ENCODE measurements around the gene COQ2. TPM values are rescaled to one million over a fixed set of nuclear protein-coding genes. Genes with fewer than 3 reads are reported as not detected.
A peak's percentile ranks its signal among the peaks of the same experiment; 100 is the strongest.

The COQ2 gene
- 10 to 100 TPM in 4 of 6 experiments, 1 to 10 TPM in 2; 6.9 to 15.5 (median 10.6) TPM for total RNA-seq
- long read RNA-seq, partial matches to known transcripts: 1 of 3 reads
- long read RNA-seq, other reads (novel, unspliced or antisense): 1 of 3 reads

- Histone ChIP-seq H3K27me3 (no peaks in the 10 kb centered on the region), H3K36me3 (no peaks in the 10 kb centered on the region), H3K27ac (peak within 1 kb of the TSS; percentile 96 to 99 (median 96)), H3K9me3 (no peaks in the 10 kb centered on the region), H3K4me3 (peak within 1 kb of the TSS; percentile 61 to 81 (median 69)), H3K4me1 (peaks cover 0 to 7% (median 2%) of the 10 kb centered on the region in 4 donors)
- ATAC-seq (peak; percentile 93 to 95 (median 95)), DNase-seq (peak; percentile 97)
- intact Hi-C loops (cut with DNase I): no loop called here
- TF ChIP-seq POLR2A (IDR thresholded peaks at IDR 0.05) (peak; percentile 85), CTCF (IDR thresholded peaks at IDR 0.05) (peak; percentile 27 to 47 (median 43))
- 0% methylated on average over 44 of the region's 76 CpGs for WGBS (ENCODE audit: insufficient coverage, low coverage, low lambda C conversion rate, missing lambda C conversion rate)
Measured at GRCh38 chr4:83284193-83285054, at the start of gene COQ2. Gene COQ2, minus strand, starts transcription at chr4:83284798. Its CDS starts 34 bp downstream, at chr4:83284764.

- intact Hi-C loops (cut with DNase I): no loop called here
Measured at GRCh38 chr4:83331956-83332355, 47.4 kb upstream of the COQ2 start.

GRCh38 chr4:83329521-83330110 is 45.0 kb upstream of the COQ2 start:
- Histone ChIP-seq H3K27ac (no peak overlapping the region), H3K9me3 (no peaks in the 10 kb centered on the region), H3K36me3 (no peaks in the 10 kb centered on the region), H3K4me1 (no peaks in the 10 kb centered on the region), H3K4me3 (no peak overlapping the region), H3K27me3 (no peaks in the 10 kb centered on the region)
- intact Hi-C loops (cut with DNase I): no loop called here
- ATAC-seq (no peak), DNase-seq (no peak)
- no peak for TF ChIP-seq POLR2A (IDR thresholded peaks at IDR 0.05)
- no peak for TF ChIP-seq CTCF (IDR thresholded peaks at IDR 0.05)
- 53% methylated on average over 5 of the region's 5 CpGs for WGBS (ENCODE audit: insufficient coverage, low coverage, low lambda C conversion rate, missing lambda C conversion rate)

More at GRCh38 chr4:83331956-83332355, 47.4 kb upstream of the COQ2 start:
- H3K27me3 ChIP-seq: no peaks in the 10 kb centered on the region
- no peak for DNase-seq
- WGBS (ENCODE audit: insufficient coverage, low coverage, low lambda C conversion rate, missing lambda C conversion rate): 73% methylated on average over 3 of the region's 3 CpGs
- no peaks in the 10 kb centered on the region for H3K4me1 ChIP-seq
- H3K36me3 ChIP-seq: no peaks in the 10 kb centered on the region
- H3K4me3 ChIP-seq: no peak overlapping the region
- TF ChIP-seq POLR2A (IDR thresholded peaks at IDR 0.05) (no peak), CTCF (IDR thresholded peaks at IDR 0.05) (no peak)
- H3K27ac ChIP-seq: no peak overlapping the region
- ATAC-seq: no peak
- H3K9me3 ChIP-seq: no peaks in the 10 kb centered on the region

GRCh38 chr4:83328521-83329187 is 44.1 kb upstream of the COQ2 start:
- ATAC-seq (peak in 3 of 4 donors; percentile 34 to 47 (median 46)), DNase-seq (no peak)
- no peaks in the 10 kb centered on the region for H3K9me3 ChIP-seq
- H3K36me3 ChIP-seq: no peaks in the 10 kb centered on the region
- H3K4me3 ChIP-seq: no peak overlapping the region
- no peaks in the 10 kb centered on the region for H3K27me3 ChIP-seq
- intact Hi-C loops (cut with DNase I): no loop called here
- 31% methylated on average over 7 of the region's 7 CpGs for WGBS (ENCODE audit: insufficient coverage, low coverage, low lambda C conversion rate, missing lambda C conversion rate)
- no peak overlapping the region for H3K27ac ChIP-seq
- no peak for TF ChIP-seq POLR2A (IDR thresholded peaks at IDR 0.05)
- TF ChIP-seq CTCF (IDR thresholded peaks at IDR 0.05): no peak
- no peaks in the 10 kb centered on the region for H3K4me1 ChIP-seq
